Heart left ventricle (tissue), 16 donors: ENCODE results near the gene SLC8B1. TPM values are rescaled to one million over a fixed set of nuclear protein-coding genes. Genes with fewer than 3 reads are reported as not detected.

Experiments
- ATAC-seq, 4 donors: fragments of 200-7000 bp; cut with Tn5 transposase; one replicate each; pipeline ENCODE4 v1.9.1; 2020 to 2022; ENCODE audit warnings: moderate library complexity in 4 of 4, mild to moderate bottlenecking in 3 of 4, moderate number of reproducible peaks in 1 of 4
- DNase-seq, 5 donors: peaks; one replicate each; pipeline ENCODE4 v3.0.0-alpha.2; 2020
- H3K27ac ChIP-seq, 12 donors: fragments of 200-600 bp; sonication (generic) in 4 of 12; one replicate each; pipeline versions ENCODE4 v1.5.0 to v1.8.0; 2016 to 2022; ENCODE audit warnings: mild to moderate bottlenecking in 2 of 12
- H3K27me3 ChIP-seq, 9 donors: fragments of 200-600 bp; sonication (generic) in 2 of 9; one replicate each; pipeline versions ENCODE4 v1.5.1 to v1.8.0; 2016 to 2022; ENCODE audit warnings: mild to moderate bottlenecking in 3 of 9
- H3K36me3 ChIP-seq, 9 donors: fragments of 200-600 bp; sonication (generic) in 2 of 9; one replicate each; pipeline versions ENCODE4 v1.5.0 to v1.8.0; 2018 to 2022; ENCODE audit warnings: mild to moderate bottlenecking in 2 of 9
- H3K4me1 ChIP-seq, 12 donors: fragments of 200-600 bp; sonication (generic) in 4 of 12; one replicate each; pipeline versions ENCODE4 v1.5.0 to v1.8.0; 2016 to 2022; ENCODE audit warnings: mild to moderate bottlenecking in 3 of 12
- H3K4me3 ChIP-seq, 12 donors: fragments of 200-600 bp; sonication (generic) in 4 of 12; one replicate each; pipeline versions ENCODE4 v1.5.0 to v1.8.0; 2017 to 2022; ENCODE audit warnings: mild to moderate bottlenecking in 9 of 12, moderate library complexity in 4 of 12
- H3K9me3 ChIP-seq, 12 donors: fragments of 200-600 bp; sonication (generic) in 4 of 12; one replicate each; pipeline versions ENCODE4 v1.5.0 to v1.8.0; 2016 to 2022; ENCODE audit warnings: mild to moderate bottlenecking in 1 of 12
- POLR2A ChIP-seq, 2 donors: fragments of 450-650 bp; IDR thresholded peaks; one replicate each; pipeline ENCODE4 v1.6.1; 2017; ENCODE audit warnings: antibody characterized with exemption in 2 of 2, mild to moderate bottlenecking in 2 of 2, moderate library complexity in 2 of 2
- WGBS, 4 donors: extraction: QIAGEN DNeasy Blood & Tissue Kit in 2 of 4; methylation state at CpG; one replicate each; pipeline versions ENCODE4 v1.1.5 to v1.1.7; 2013 to 2018; 5-methylcytosine and 5-hydroxymethylcytosine counted together
- intact Hi-C, 10 donors: fragments of 100-400 bp; cut with DNase I; formaldehyde crosslinking; loops; one replicate each; pipeline versions ENCODE4 v1.11.1 to v1.14.2; 2022
- polyA plus RNA-seq, 2 donors: library from polyadenylated mRNA; stranded (reverse); fragments of 200-250 nt; gene quantifications; one replicate each; pipeline ENCODE4 v1.2.3, GENCODE V29; 2013
- total RNA-seq, 9 donors: library from RNA; depleted of rRNA in 2 of 9; stranded (reverse); fragments of >200 nt in 2 of 9; fragmentation: NEBNext Ultra II Directional in 3 of 9; extraction: Animal tissue kit (Norgen Biotek cat#: 25700) in 3 of 9; gene quantifications; one replicate each; pipeline versions ENCODE4 v1.1.0 to v1.2.4, GENCODE V29; 2016 to 2023
- TF ChIP-seq, protein P1 (sequence below), 12 donors: fragments of 200-600 bp; sonication (generic) in 4 of 12; IDR thresholded peaks; one replicate each; pipeline versions ENCODE4 v1.5.0 to v1.8.0; 2018 to 2022; ENCODE audit warnings: antibody characterized with exemption in 12 of 12, mild to moderate bottlenecking in 5 of 12
- donor health status: ischemic (EF 13 %, LVEDD 7.1; RV severe dilation, severe dysfunction).
- donor health status: healthy with polysubstance abuse.
- donor health status: DM: no; HTN: yes; CAD: no.
- donor health status: DM: no; HTN: no; CAD: no.
- donor health status: ischemic (EF 25% LVEDD 6.9; RV normal size, moderate dysfunction).
- donor health status: ischemic (EF 25% LVEDD 5.7; RV mildly dilated, moderate dysfunction).
- donor health status: healthy.
- donor health status: DM: yes; HTN: yes; CAD: no.
- donor health status: ischemic (EF 35%, LVEDD 5.7; RV mildly dilated, moderate dysfunction).
- donor health status: nonischemic (EF 11% LVEDD 7.7; RV severe dilation, severe dysfunction).
- donor health status: DM: yes; HTN: yes; CAD: no.
- donor health status: PGD.
- donor health status: ischemic (EF 29% LVEDD 5.4; RV normal size, mild dysfunction).
- donor health status: nonischemic (EF 23%, LVEDD 6.1; RV moderate dilation, normal function).

The SLC8B1 gene
- total and polyA plus RNA-seq, 11 donors, result 8.8 to 33.2 (median 11.1) TPM

DNA sequence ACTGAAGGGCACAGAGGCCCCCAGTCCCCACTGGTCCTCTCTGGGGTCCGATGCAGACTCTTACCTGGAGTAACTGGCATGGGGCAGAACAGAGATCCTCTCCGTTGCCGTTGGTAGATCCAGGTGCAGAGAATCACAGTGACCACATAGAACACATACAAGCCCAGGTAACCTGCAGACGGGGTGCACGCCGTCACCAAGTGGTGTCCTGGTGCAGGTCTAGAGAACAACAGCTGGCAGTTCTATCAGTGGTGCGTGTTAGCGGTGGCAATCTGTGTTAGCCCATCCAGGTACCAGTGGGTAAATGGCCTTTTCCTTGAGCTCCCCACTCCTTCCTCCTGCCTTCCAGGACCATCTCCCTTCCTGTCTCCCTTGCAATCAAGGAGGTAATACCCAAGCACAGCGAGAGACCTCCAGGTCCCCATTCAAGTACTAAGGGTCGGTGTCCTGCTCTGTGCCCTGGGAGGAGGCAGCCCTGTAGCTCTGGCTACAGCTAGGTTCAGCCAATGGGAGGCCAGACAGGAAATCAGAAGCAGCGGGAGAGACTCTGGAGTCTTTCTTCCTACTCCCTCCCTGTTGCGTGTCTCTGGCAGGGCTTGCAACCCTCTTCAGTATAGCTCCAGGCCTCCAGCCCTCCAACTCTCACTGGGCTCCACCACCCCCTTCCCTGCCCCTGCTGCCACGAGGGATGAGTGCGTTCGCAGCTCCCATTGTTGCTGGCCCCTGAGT lies 15.8 kb downstream of the SLC8B1 start:
- no peak for DNase-seq
- Histone ChIP-seq H3K9me3 (peaks cover 0 to 18% (median 0%) of the 10 kb centered on the region in 12 donors), H3K4me3 (no peak overlapping the region), H3K27ac (no peak overlapping the region), H3K27me3 (no peaks in the 10 kb centered on the region), H3K4me1 (peaks cover 0 to 8% (median 0%) of the 10 kb centered on the region in 12 donors), H3K36me3 (peaks cover 0 to 84% (median 62%) of the 10 kb centered on the region in 9 donors)
- 91 to 95% (median 94%) methylated on average over 14 to 15 of the region's 15 CpGs for WGBS, 4 donors
- TF ChIP-seq, protein P1, sequence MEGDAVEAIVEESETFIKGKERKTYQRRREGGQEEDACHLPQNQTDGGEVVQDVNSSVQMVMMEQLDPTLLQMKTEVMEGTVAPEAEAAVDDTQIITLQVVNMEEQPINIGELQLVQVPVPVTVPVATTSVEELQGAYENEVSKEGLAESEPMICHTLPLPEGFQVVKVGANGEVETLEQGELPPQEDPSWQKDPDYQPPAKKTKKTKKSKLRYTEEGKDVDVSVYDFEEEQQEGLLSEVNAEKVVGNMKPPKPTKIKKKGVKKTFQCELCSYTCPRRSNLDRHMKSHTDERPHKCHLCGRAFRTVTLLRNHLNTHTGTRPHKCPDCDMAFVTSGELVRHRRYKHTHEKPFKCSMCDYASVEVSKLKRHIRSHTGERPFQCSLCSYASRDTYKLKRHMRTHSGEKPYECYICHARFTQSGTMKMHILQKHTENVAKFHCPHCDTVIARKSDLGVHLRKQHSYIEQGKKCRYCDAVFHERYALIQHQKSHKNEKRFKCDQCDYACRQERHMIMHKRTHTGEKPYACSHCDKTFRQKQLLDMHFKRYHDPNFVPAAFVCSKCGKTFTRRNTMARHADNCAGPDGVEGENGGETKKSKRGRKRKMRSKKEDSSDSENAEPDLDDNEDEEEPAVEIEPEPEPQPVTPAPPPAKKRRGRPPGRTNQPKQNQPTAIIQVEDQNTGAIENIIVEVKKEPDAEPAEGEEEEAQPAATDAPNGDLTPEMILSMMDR (IDR thresholded peaks at IDR 0.05), result no peak
- no peak for TF ChIP-seq POLR2A (IDR thresholded peaks at IDR 0.05)
- no peak for ATAC-seq
- intact Hi-C loops, result loop anchor here in 5 of 10 donors (5.0 to 10.0 kb wide), 5 partner anchors 106 to 596 kb away; partner anchors contain the start of gene SDSL (in 1 of the 5)

GRCh38 chr12:113318046-113318656 lies 16.8 kb downstream of the SLC8B1 start:
- no peak for ATAC-seq
- H3K36me3 ChIP-seq, result peaks cover 0 to 90% (median 64%) of the 10 kb centered on the region in 9 donors
- intact Hi-C loops, result loop anchor here in 5 of 10 donors (5.0 to 10.0 kb wide), 5 partner anchors 107 to 597 kb away; partner anchors contain the start of gene SDSL (in 1 of the 5)

GRCh38 chr12:113317122-113317521 lies 17.8 kb downstream of the SLC8B1 start:
- DNase-seq, result no peak
- Histone ChIP-seq H3K27ac (no peak overlapping the region), H3K4me3 (no peak overlapping the region), H3K36me3 (peaks cover 0 to 95% (median 70%) of the 10 kb centered on the region in 9 donors), H3K4me1 (peaks cover 0 to 4% (median 0%) of the 10 kb centered on the region in 12 donors), H3K27me3 (no peaks in the 10 kb centered on the region), H3K9me3 (peaks cover 0 to 8% (median 0%) of the 10 kb centered on the region in 12 donors)
- WGBS, 4 donors, result 91 to 96% (median 94%) methylated on average over 6 of the region's 6 CpGs
- TF ChIP-seq, protein P1 (IDR thresholded peaks at IDR 0.05), result no peak
- TF ChIP-seq POLR2A (IDR thresholded peaks at IDR 0.05), result no peak
- ATAC-seq, result no peak
- intact Hi-C loops, result loop anchor here in 5 of 10 donors (5.0 to 10.0 kb wide), 5 partner anchors 108 to 598 kb away; partner anchors contain the start of gene SDSL (in 1 of the 5)

More at GRCh38 chr12:113318046-113318656, 16.8 kb downstream of the SLC8B1 start:
- Histone ChIP-seq H3K4me1 (peaks cover 0 to 8% (median 0%) of the 10 kb centered on the region in 12 donors), H3K9me3 (peaks cover 0 to 17% (median 0%) of the 10 kb centered on the region in 12 donors), H3K4me3 (no peak overlapping the region), H3K27me3 (no peaks in the 10 kb centered on the region), H3K27ac (no peak overlapping the region)
- WGBS, 4 donors, result 95 to 100% (median 98%) methylated on average over 4 of the region's 4 CpGs
- TF ChIP-seq, protein P1 (IDR thresholded peaks at IDR 0.05), result no peak
- no peak for TF ChIP-seq POLR2A (IDR thresholded peaks at IDR 0.05)
- no peak for DNase-seq

DNA sequence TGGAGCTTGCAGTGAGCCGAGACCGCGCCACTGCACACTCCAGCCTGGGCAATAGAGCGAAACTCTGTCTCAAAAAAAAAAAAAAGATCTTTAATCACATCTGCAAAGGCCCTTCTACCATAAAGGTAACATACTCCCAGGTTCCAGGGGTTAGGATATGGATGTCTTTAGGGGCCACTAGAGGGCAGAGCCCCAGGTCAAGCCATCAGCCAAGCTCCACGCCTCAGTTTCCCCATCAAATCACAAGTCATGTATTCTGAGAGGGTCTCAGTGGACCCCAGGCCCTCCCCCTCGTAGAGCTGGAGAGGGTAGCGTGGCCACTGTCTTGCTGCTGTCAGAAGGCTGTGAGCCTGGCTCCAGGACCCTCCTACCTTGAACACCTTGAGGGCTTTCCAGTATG lies 18.8 kb downstream of the SLC8B1 start:
- TF ChIP-seq, protein P1 (IDR thresholded peaks at IDR 0.05), result no peak
- no peak for TF ChIP-seq POLR2A (IDR thresholded peaks at IDR 0.05)
- H3K27ac ChIP-seq, result no peak overlapping the region
- no peaks in the 10 kb centered on the region for H3K27me3 ChIP-seq
- peaks cover 0 to 4% (median 0%) of the 10 kb centered on the region in 12 donors for H3K4me1 ChIP-seq
- ATAC-seq (no peak), DNase-seq (no peak)
- no peaks in the 10 kb centered on the region for H3K9me3 ChIP-seq
- intact Hi-C loops, result loop anchor here in 5 of 10 donors (5.0 to 10.0 kb wide), 5 partner anchors 109 to 599 kb away; partner anchors contain the start of gene SDSL (in 1 of the 5)
- peaks cover 0 to 99% (median 73%) of the 10 kb centered on the region in 9 donors for H3K36me3 ChIP-seq
- WGBS, 4 donors, result 95 to 100% (median 98%) methylated on average over 7 of the region's 7 CpGs
- H3K4me3 ChIP-seq, result no peak overlapping the region
